ENCODE data around the gene DNAI1. TPM values are rescaled to one million over a fixed set of nuclear protein-coding genes. Genes with fewer than 3 reads are reported as not detected.
A peak's percentile ranks its signal among the peaks of the same experiment; 100 is the strongest.

DNAI1 gene
- total RNA-seq, 2 donors from 2014 or later, result 2.5 to 4.1 TPM

GRCh38 chr9:34492051-34492450, 33.4 kb downstream of the DNAI1 start:
- no peaks in the 10 kb centered on the region for H3K4me1 Mint-ChIP-seq
- no peaks in the 10 kb centered on the region for H3K9me3 Mint-ChIP-seq
- H3K36me3 ChIP-seq (ENCODE audit: control insufficient read depth, insufficient read depth, low read length), result no peaks in the 10 kb centered on the region
- peak; percentile 46 for DNase-seq
- H3K9ac ChIP-seq (ENCODE audit: extremely low read depth, low read length, poor library complexity, severe bottlenecking), result no peak overlapping the region
- H3K27ac ChIP-seq (ENCODE audit: low read depth, low read length), result no peak overlapping the region
- H3K4me1 ChIP-seq (ENCODE audit: control insufficient read depth, insufficient read depth, low read length), result no peaks in the 10 kb centered on the region
- no peak overlapping the region for H3K4me3 Mint-ChIP-seq
- peaks cover 34% of the 10 kb centered on the region for H3K27me3 ChIP-seq (ENCODE audit: control insufficient read depth, insufficient read depth, low read length, poor library complexity, severe bottlenecking)
- WGBS, 2 experiments (ENCODE audit: insufficient coverage in 1 of 2, insufficient read length in 1 of 2), result 0 to 6% methylated on average over 1 of the region's 2 CpGs
- H3K27ac Mint-ChIP-seq, result no peak overlapping the region
- peak; percentile 52 for TF ChIP-seq CTCF (conservative IDR thresholded peaks at IDR 0.05)
- no peaks in the 10 kb centered on the region for H3K9me3 ChIP-seq (ENCODE audit: control insufficient read depth, low read length)
- H3K4me3 ChIP-seq (ENCODE audit: low read length), result no peak overlapping the region
- H3K27me3 Mint-ChIP-seq (ENCODE audit: insufficient read depth), result peaks cover 57% of the 10 kb centered on the region
- no peaks in the 10 kb centered on the region for H3K36me3 Mint-ChIP-seq (ENCODE audit: low read depth)

GRCh38 chr9:34493972-34494535, 35.4 kb downstream of the DNAI1 start:
- TF ChIP-seq CTCF (conservative IDR thresholded peaks at IDR 0.05), result no peak
- Histone ChIP-seq H3K4me1 (ENCODE audit: control insufficient read depth, insufficient read depth, low read length) (no peaks in the 10 kb centered on the region), H3K27ac (ENCODE audit: low read depth, low read length) (no peak overlapping the region), H3K27me3 (ENCODE audit: control insufficient read depth, insufficient read depth, low read length, poor library complexity, severe bottlenecking) (peaks cover 19% of the 10 kb centered on the region), H3K9me3 (ENCODE audit: control insufficient read depth, low read length) (no peaks in the 10 kb centered on the region), H3K9ac (ENCODE audit: extremely low read depth, low read length, poor library complexity, severe bottlenecking) (no peak overlapping the region), H3K36me3 (ENCODE audit: control insufficient read depth, insufficient read depth, low read length) (no peaks in the 10 kb centered on the region), H3K4me3 (ENCODE audit: low read length) (no peak overlapping the region)
- Mint-ChIP-seq H3K27ac (no peak overlapping the region), H3K27me3 (ENCODE audit: insufficient read depth) (peaks cover 48% of the 10 kb centered on the region), H3K36me3 (ENCODE audit: low read depth) (no peaks in the 10 kb centered on the region), H3K9me3 (no peaks in the 10 kb centered on the region), H3K4me3 (no peak overlapping the region), H3K4me1 (peaks cover 8% of the 10 kb centered on the region)
- DNase-seq, result peak; percentile 91
- WGBS, 2 experiments (ENCODE audit: insufficient coverage in 1 of 2, insufficient read length in 1 of 2), result 49% methylated on average over 6 to 8 of the region's 8 CpGs

- peaks cover 37% of the 10 kb centered on the region for H3K27me3 Mint-ChIP-seq (ENCODE audit: insufficient read depth)
- no peaks in the 10 kb centered on the region for H3K9me3 Mint-ChIP-seq
- Histone ChIP-seq H3K36me3 (ENCODE audit: control insufficient read depth, insufficient read depth, low read length) (no peaks in the 10 kb centered on the region), H3K4me1 (ENCODE audit: control insufficient read depth, insufficient read depth, low read length) (no peaks in the 10 kb centered on the region), H3K9ac (ENCODE audit: extremely low read depth, low read length, poor library complexity, severe bottlenecking) (no peak overlapping the region), H3K27ac (ENCODE audit: low read depth, low read length) (no peak overlapping the region), H3K9me3 (ENCODE audit: control insufficient read depth, low read length) (no peaks in the 10 kb centered on the region), H3K4me3 (ENCODE audit: low read length) (no peak overlapping the region), H3K27me3 (ENCODE audit: control insufficient read depth, insufficient read depth, low read length, poor library complexity, severe bottlenecking) (peaks cover 19% of the 10 kb centered on the region)
- TF ChIP-seq CTCF (conservative IDR thresholded peaks at IDR 0.05), result no peak
- H3K4me3 Mint-ChIP-seq, result no peak overlapping the region
- no peak for DNase-seq
- WGBS, 2 experiments (ENCODE audit: insufficient coverage in 1 of 2, insufficient read length in 1 of 2), result 86 to 87% methylated on average over 3 to 6 of the region's 6 CpGs
- H3K36me3 Mint-ChIP-seq (ENCODE audit: low read depth), result no peaks in the 10 kb centered on the region
- no peak overlapping the region for H3K27ac Mint-ChIP-seq
- peaks cover 14% of the 10 kb centered on the region for H3K4me1 Mint-ChIP-seq
Observed at GRCh38 chr9:34496149-34496712, 37.6 kb downstream of the DNAI1 start.

Measured in endodermal cell (in vitro differentiated cells).